SK-N-SH treated with all-trans-retinoic acid at 6 μM for 48 hours (cell line): ENCODE results near the gene USP1.

ENCODE experiments used
- ATAC-seq: fragments of 200-7000 bp; cut with Tn5 transposase; 3 replicates; pipeline ENCODE4 v1.9.1; 2020; ENCODE audit warnings: mild to moderate bottlenecking, moderate library complexity
- ARNTL ChIP-seq: fragments of 450-650 bp; formaldehyde crosslinking; IDR thresholded peaks from 2 replicates; pipeline ENCODE4 v1.5.0; 2020; ENCODE audit warnings: low read depth, mild to moderate bottlenecking, moderate library complexity, borderline replicate concordance
- BACH2 ChIP-seq: fragments of 250-450 bp; sonication (Bioruptor Pico); IDR thresholded peaks from 2 replicates; pipeline ENCODE4 v1.9.0; 2021; ENCODE audit warnings: mild to moderate bottlenecking, borderline replicate concordance
- CSDC2 ChIP-seq: fragments of 250-450 bp; sonication (Bioruptor Pico); IDR thresholded peaks from 2 replicates; pipeline ENCODE4 v1.5.0; 2020; ENCODE audit warnings: mild to moderate bottlenecking, moderate library complexity
- GLIS3 ChIP-seq: fragments of 250-450 bp; sonication (Bioruptor Pico); IDR thresholded peaks from 2 replicates; pipeline ENCODE4 v1.5.0; 2020; ENCODE audit warnings: mild to moderate bottlenecking, moderate library complexity
- ISL1 ChIP-seq: fragments of 250-450 bp; sonication (Bioruptor Pico); IDR thresholded peaks from 2 replicates; pipeline ENCODE4 v2.1.2; 2022; ENCODE audit warnings: mild to moderate bottlenecking, moderate library complexity
- OSR1 ChIP-seq: fragments of 250-450 bp; sonication (Bioruptor Pico); IDR thresholded peaks from 2 replicates; pipeline ENCODE4 v1.8.0; 2022; ENCODE audit warnings: moderate library complexity, mild to moderate bottlenecking, inconsistent platforms
- RARB ChIP-seq: fragments of 250-450 bp; sonication (Bioruptor Pico); IDR thresholded peaks from 2 replicates; pipeline ENCODE4 v1.8.0; 2021; ENCODE audit warnings: mild to moderate bottlenecking, moderate library complexity
- SNAI2 ChIP-seq: fragments of 250-450 bp; sonication (Bioruptor Pico); IDR thresholded peaks from 2 replicates; pipeline ENCODE4 v1.5.0; 2020; ENCODE audit warnings: mild to moderate bottlenecking, moderate library complexity
- TCF4 ChIP-seq: fragments of 250-450 bp; sonication (Bioruptor Pico); IDR thresholded peaks from 2 replicates; pipeline ENCODE4 v1.8.0; 2021; ENCODE audit warnings: mild to moderate bottlenecking, moderate library complexity, borderline replicate concordance
- TOX ChIP-seq: fragments of 250-450 bp; sonication (Bioruptor Pico); IDR thresholded peaks from 2 replicates; pipeline ENCODE4 v1.8.0; 2021; ENCODE audit warnings: mild to moderate bottlenecking, moderate library complexity, borderline replicate concordance
- ZC3H10 ChIP-seq: fragments of 250-450 bp; sonication (Bioruptor Pico); IDR thresholded peaks from 2 replicates; pipeline ENCODE4 v1.5.1; 2021; ENCODE audit warnings: mild to moderate bottlenecking, moderate library complexity
- ZFP3 ChIP-seq: fragments of 250-450 bp; sonication (Bioruptor Pico); IDR thresholded peaks from 2 replicates; pipeline ENCODE4 v1.5.0; 2020; ENCODE audit warnings: mild to moderate bottlenecking, moderate library complexity
- ZFP30 ChIP-seq: fragments of 450-650 bp; formaldehyde crosslinking; IDR thresholded peaks from 2 replicates; pipeline ENCODE4 v1.5.0; 2022; ENCODE audit warnings: mild to moderate bottlenecking, moderate library complexity
- ZNF565 ChIP-seq: fragments of 450-650 bp; formaldehyde crosslinking; conservative IDR thresholded peaks from 2 replicates; pipeline ENCODE4 v1.5.0; 2020; ENCODE audit warnings: low read depth, mild to moderate bottlenecking, moderate library complexity
- ZNF70 ChIP-seq: fragments of 450-650 bp; formaldehyde crosslinking; IDR thresholded peaks from 2 replicates; pipeline ENCODE4 v1.5.0; 2020; ENCODE audit warnings: mild to moderate bottlenecking, moderate library complexity
- ZNF8 ChIP-seq: fragments of 450-650 bp; formaldehyde crosslinking; IDR thresholded peaks from 2 replicates; pipeline ENCODE4 v1.5.0; 2020; ENCODE audit warnings: mild to moderate bottlenecking, moderate library complexity
- TF ChIP-seq, protein P1 (sequence below): fragments of 250-450 bp; sonication (Bioruptor Pico); IDR thresholded peaks from 2 replicates; pipeline ENCODE4 v1.5.1; 2020; ENCODE audit warnings: low read depth, mild to moderate bottlenecking, moderate library complexity
- TF ChIP-seq, protein P2 (sequence below): fragments of 250-450 bp; sonication (Bioruptor Pico); IDR thresholded peaks from 2 replicates; pipeline ENCODE4 v1.5.1; 2021; ENCODE audit warnings: mild to moderate bottlenecking, moderate library complexity
- TF ChIP-seq, protein P3 (sequence below): fragments of 250-450 bp; sonication (Bioruptor Pico); IDR thresholded peaks from 2 replicates; pipeline ENCODE4 v1.8.0; 2021; ENCODE audit warnings: low read depth, mild to moderate bottlenecking, moderate library complexity, borderline replicate concordance
- TF ChIP-seq, protein P4 (sequence below): fragments of 250-450 bp; sonication (Bioruptor Pico); IDR thresholded peaks from 2 replicates; pipeline ENCODE4 v1.5.0; 2020; ENCODE audit warnings: mild to moderate bottlenecking, moderate library complexity
- TF ChIP-seq, protein P5 (sequence below): fragments of 250-450 bp; sonication (Bioruptor Pico); IDR thresholded peaks from 2 replicates; pipeline ENCODE4 v1.8.0; 2020; ENCODE audit warnings: mild to moderate bottlenecking, moderate library complexity, borderline replicate concordance

The USP1 gene

DNA sequence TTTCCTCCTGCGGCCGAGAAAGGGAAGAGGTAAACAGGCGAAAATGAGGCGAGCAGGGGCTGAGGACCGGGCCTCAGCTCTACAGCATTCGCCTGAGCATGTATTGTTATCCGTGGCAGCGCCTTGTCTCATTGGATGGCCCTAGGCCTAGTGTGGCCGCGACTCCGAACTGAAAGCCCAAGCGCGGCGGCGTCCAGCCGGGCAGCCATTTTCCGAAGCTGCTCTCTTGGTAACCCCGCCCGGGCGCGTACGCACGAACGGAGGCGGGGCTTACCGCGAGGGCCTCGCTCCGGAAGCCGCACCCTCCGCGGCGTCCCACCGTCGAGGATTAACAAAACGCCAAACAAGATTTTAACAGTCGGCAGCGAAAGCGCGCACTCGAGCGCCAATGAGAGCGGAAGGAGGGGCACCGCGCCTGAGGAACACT lies 797 bp upstream of the USP1 start:
- TF ChIP-seq, protein P1, sequence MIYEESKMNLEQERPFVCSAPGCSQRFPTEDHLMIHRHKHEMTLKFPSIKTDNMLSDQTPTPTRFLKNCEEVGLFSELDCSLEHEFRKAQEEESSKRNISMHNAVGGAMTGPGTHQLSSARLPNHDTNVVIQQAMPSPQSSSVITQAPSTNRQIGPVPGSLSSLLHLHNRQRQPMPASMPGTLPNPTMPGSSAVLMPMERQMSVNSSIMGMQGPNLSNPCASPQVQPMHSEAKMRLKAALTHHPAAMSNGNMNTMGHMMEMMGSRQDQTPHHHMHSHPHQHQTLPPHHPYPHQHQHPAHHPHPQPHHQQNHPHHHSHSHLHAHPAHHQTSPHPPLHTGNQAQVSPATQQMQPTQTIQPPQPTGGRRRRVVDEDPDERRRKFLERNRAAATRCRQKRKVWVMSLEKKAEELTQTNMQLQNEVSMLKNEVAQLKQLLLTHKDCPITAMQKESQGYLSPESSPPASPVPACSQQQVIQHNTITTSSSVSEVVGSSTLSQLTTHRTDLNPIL (CRISPR knock-in tag): no peak
- ATAC-seq: peak; percentile 86

DNA sequence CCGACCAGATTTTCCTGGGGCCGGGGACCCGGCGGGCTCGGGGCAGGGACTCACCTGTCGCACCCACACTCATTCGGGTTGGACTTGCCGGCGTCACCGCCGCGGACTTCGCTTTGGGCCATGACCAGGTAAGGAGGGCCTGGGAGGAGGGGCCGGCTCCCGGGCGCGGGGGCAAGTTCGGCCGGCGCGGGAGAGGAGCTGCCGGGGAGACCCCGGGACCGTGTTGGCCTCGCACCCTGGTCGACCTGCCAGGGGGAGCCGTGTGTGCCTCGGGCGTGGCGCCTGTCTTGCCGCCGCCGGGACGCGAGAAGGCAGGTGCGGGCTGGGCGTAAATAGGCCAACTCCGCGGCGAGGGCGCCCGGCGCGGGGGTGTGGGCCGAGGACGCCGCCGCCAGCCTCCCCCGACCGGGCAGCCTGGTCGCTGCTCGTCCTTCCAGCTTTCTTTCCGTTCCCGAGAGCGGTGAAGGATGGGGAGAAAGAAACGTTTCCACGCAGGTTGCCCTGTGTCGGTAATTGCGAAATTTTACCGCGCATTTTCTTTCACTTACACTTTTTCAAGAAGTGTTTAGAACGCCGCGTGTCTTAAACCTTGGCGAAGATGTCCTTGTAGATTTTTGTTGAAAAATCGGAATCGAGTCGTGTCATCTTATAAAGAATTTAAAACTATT lies 558 bp downstream of the USP1 start:
- no peak for TF ChIP-seq ZNF70
- no peak for TF ChIP-seq ZC3H10 (CRISPR knock-in tag)
- no peak for TF ChIP-seq OSR1 (CRISPR knock-in tag)
- no peak for TF ChIP-seq TCF4 (CRISPR knock-in tag)
- no peak for TF ChIP-seq CSDC2 (CRISPR knock-in tag)
- TF ChIP-seq, protein P2, sequence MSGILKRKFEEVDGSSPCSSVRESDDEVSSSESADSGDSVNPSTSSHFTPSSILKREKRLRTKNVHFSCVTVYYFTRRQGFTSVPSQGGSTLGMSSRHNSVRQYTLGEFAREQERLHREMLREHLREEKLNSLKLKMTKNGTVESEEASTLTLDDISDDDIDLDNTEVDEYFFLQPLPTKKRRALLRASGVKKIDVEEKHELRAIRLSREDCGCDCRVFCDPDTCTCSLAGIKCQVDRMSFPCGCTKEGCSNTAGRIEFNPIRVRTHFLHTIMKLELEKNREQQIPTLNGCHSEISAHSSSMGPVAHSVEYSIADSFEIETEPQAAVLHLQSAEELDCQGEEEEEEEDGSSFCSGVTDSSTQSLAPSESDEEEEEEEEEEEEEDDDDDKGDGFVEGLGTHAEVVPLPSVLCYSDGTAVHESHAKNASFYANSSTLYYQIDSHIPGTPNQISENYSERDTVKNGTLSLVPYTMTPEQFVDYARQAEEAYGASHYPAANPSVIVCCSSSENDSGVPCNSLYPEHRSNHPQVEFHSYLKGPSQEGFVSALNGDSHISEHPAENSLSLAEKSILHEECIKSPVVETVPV (CRISPR knock-in tag): no peak
- no peak for TF ChIP-seq BACH2
- peak; percentile 3 for ATAC-seq

DNA sequence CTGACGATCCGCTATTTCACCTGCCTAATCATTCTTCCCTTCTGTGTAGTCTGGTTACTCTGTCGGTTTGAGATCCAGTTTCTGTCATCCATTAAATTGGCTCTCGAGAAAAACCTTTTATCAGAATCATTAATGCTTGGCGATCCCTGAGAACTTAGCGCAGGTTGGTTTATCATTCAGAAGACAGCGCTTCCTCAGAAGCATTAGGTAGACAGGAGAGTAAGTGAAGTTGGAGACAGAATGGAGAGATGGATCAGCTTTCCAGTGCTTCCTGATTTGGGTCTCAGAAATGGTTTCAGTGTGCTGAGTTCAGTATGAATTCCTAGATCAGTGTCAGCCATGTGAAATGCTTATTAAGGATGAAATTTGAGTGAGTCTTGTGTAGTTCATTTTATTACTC lies 1.3 kb downstream of the USP1 start:
- no peak for ATAC-seq
- TF ChIP-seq TCF4 (CRISPR knock-in tag) (no peak), OSR1 (CRISPR knock-in tag) (no peak), ARNTL (CRISPR knock-in tag) (no peak), ZNF8 (CRISPR knock-in tag) (no peak), SNAI2 (CRISPR knock-in tag) (no peak), GLIS3 (CRISPR knock-in tag) (no peak), ZNF70 (no peak), ISL1 (CRISPR knock-in tag) (no peak), ZFP3 (CRISPR knock-in tag) (no peak), ZFP30 (CRISPR knock-in tag) (no peak), RARB (CRISPR knock-in tag) (no peak), BACH2 (no peak)
- TF ChIP-seq, protein P3, sequence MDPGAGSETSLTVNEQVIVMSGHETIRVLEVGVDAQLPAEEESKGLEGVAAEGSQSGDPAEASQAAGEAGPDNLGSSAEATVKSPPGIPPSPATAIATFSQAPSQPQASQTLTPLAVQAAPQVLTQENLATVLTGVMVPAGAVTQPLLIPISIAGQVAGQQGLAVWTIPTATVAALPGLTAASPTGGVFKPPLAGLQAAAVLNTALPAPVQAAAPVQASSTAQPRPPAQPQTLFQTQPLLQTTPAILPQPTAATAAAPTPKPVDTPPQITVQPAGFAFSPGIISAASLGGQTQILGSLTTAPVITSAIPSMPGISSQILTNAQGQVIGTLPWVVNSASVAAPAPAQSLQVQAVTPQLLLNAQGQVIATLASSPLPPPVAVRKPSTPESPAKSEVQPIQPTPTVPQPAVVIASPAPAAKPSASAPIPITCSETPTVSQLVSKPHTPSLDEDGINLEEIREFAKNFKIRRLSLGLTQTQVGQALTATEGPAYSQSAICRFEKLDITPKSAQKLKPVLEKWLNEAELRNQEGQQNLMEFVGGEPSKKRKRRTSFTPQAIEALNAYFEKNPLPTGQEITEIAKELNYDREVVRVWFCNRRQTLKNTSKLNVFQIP (CRISPR knock-in tag): no peak
- TF ChIP-seq, protein P4, sequence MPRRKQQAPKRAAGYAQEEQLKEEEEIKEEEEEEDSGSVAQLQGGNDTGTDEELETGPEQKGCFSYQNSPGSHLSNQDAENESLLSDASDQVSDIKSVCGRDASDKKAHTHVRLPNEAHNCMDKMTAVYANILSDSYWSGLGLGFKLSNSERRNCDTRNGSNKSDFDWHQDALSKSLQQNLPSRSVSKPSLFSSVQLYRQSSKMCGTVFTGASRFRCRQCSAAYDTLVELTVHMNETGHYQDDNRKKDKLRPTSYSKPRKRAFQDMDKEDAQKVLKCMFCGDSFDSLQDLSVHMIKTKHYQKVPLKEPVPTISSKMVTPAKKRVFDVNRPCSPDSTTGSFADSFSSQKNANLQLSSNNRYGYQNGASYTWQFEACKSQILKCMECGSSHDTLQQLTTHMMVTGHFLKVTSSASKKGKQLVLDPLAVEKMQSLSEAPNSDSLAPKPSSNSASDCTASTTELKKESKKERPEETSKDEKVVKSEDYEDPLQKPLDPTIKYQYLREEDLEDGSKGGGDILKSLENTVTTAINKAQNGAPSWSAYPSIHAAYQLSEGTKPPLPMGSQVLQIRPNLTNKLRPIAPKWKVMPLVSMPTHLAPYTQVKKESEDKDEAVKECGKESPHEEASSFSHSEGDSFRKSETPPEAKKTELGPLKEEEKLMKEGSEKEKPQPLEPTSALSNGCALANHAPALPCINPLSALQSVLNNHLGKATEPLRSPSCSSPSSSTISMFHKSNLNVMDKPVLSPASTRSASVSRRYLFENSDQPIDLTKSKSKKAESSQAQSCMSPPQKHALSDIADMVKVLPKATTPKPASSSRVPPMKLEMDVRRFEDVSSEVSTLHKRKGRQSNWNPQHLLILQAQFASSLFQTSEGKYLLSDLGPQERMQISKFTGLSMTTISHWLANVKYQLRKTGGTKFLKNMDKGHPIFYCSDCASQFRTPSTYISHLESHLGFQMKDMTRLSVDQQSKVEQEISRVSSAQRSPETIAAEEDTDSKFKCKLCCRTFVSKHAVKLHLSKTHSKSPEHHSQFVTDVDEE (CRISPR knock-in tag): no peak
- TF ChIP-seq, protein P1 (CRISPR knock-in tag): no peak

DNA sequence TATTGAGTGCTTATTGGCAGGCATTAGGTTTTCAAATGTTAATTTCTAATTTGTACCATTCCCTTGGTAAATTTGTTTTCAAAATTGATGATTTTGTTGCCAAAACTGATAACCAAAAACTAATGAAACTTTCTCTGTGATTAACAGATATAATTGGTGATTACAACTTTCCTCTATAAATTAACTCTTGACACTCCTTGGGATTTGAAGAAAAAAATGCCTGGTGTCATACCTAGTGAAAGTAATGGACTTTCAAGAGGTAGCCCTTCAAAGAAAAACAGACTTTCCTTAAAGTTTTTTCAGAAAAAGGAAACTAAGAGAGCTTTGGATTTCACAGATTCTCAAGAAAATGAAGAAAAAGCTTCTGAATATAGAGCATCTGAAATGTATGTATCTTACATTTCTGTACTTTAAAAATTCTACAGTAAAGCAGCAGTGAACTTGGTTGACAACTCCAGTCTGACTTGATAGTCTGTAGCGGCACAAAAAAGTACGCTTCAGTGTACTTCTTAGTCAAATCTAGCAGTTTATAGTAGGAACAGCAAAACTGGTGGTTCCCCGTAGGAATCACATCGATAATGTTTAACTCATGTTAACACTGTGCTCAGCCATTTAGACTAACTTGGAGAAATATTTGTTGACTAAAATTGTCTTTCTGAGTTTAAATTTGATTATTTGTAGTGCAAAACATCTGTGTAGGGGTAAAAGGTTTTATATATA lies 3.0 kb downstream of the USP1 start:
- no peak for ATAC-seq
- no peak for TF ChIP-seq TCF4 (CRISPR knock-in tag)
- TF ChIP-seq, protein P3 (CRISPR knock-in tag): no peak
- no peak for TF ChIP-seq SNAI2 (CRISPR knock-in tag)
- TF ChIP-seq RARB (CRISPR knock-in tag): no peak
- TF ChIP-seq, protein P5, sequence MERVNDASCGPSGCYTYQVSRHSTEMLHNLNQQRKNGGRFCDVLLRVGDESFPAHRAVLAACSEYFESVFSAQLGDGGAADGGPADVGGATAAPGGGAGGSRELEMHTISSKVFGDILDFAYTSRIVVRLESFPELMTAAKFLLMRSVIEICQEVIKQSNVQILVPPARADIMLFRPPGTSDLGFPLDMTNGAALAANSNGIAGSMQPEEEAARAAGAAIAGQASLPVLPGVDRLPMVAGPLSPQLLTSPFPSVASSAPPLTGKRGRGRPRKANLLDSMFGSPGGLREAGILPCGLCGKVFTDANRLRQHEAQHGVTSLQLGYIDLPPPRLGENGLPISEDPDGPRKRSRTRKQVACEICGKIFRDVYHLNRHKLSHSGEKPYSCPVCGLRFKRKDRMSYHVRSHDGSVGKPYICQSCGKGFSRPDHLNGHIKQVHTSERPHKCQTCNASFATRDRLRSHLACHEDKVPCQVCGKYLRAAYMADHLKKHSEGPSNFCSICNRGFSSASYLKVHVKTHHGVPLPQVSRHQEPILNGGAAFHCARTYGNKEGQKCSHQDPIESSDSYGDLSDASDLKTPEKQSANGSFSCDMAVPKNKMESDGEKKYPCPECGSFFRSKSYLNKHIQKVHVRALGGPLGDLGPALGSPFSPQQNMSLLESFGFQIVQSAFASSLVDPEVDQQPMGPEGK (CRISPR knock-in tag): no peak
- TF ChIP-seq ZFP30 (CRISPR knock-in tag): no peak
- no peak for TF ChIP-seq ZNF565 (CRISPR knock-in tag)
- TF ChIP-seq ZFP3 (CRISPR knock-in tag): no peak
- no peak for TF ChIP-seq TOX
